Right hindlimb (tissue), 1 donor: ENCODE measurements around the gene KSR1.
A peak's percentile ranks its signal among the peaks of the same experiment; 100 is the strongest.

ENCODE experiments used
- DNase-seq: peaks from one replicate; pipeline ENCODE4 v3.0.0-alpha.2; 2018

KSR1 gene

DNA sequence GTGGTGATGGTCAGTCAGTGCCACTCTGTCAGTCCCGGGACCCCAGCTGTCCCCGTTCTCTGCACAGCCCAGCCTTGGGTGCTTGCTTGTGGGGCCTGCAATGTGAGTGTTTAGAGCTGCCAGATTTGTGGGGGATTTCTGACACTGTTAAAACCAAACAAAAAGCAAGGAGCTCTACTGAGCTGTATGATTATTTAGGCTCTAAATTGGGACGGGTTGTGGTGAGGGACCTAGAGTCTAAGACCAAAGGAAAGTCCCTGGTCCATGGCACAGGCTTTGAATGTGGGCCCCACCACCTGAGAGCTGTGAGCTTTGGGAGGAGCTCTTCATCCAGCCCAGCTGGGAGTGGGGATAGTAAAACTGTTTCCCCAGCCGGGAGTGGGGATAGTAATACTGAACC lies 63.3 kb downstream of the KSR1 start:
- no peak for DNase-seq

DNA sequence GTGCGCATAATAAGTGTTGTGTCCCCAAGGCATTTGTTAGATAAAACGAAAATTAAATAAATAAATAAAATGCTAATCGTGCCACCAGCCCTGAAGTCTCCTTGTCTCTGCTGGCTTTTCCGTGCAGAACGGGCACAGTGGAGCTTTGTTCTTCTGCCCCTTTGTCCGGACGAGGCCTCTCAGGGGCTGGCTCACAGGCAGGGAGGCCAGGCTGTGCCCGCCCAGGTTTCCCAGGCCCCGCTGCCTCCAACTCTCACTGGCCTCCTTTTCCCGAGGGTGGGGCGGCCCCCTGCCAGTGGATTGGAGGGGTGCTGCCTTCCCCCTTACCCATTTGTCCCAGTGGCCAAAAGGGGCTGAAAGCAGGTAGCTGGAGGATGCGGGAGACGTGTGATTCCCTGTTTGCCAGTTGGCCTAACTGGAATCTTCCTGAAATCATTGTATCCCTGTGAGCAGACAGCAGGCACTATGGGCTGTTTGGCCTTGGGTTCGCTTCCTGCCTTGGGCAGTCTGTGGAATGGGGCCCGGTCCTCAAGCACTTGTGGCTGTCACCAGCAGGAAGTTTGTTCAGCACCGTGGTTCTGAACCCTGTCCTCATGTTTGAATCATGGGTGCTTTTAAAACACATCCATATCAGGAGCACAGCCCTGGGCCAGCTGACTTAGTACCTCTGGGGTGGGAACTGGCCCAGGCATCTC lies 64.4 kb downstream of the KSR1 start:
- no peak for DNase-seq

GRCh38 chr17:27521281-27522027 lies 65.2 kb downstream of the KSR1 start:
- DNase-seq: no peak

DNA sequence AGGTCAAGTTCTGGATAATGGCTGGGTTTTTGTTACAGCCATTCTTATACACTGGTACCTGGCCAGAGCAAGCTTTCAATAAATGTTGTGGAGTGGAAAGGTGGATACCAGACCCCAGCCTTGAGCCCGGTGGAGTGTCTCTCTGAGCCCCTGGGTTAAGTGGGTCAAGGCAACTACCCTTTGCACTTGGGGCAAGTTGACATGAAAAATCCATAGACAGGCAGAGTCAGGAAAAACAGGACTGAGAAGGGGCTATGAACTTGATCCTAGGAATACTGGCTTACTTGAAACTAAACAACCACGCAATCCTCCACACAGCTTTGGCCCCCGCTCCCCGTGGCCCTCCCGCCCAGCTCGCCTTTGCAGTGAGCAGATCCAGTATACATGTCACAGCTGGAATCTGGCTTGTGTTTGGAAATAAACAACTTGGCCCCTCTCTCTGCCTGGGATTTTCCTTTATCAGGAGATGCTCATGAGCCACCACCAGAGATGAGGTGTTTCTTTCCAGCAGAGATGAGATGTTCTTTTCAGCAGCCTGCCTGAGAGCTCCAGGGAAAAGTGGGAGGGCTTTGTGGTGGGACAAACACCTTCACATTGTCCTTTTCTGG lies 65.9 kb downstream of the KSR1 start:
- no peak for DNase-seq

- DNase-seq: no peak
These were observed 67.5 kb downstream of the KSR1 start for GRCh38 chr17:27523712-27524111.

- no peak for DNase-seq
These were observed 68.3 kb downstream of the KSR1 start for GRCh38 chr17:27524594-27524993.

DNA sequence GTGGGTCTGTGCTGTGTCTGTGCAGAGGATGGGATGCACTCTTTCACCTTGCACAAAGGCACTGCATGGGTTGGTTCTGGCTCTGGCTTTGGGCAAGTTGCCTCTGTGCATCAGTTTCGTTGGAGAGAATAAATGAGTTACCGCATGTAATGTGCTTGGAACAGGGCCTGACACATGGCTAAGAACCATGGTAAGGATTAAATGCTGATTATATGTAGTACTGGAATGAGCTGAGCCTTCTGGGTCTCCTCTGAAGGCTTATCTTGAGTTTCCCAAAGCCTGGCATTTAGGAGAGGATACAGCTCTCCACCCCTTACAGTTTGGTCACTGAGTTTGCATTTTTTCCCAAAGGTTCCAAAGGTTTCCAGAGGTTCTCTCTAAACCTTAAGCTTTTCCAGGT lies 69.1 kb downstream of the KSR1 start:
- DNase-seq: no peak

DNA sequence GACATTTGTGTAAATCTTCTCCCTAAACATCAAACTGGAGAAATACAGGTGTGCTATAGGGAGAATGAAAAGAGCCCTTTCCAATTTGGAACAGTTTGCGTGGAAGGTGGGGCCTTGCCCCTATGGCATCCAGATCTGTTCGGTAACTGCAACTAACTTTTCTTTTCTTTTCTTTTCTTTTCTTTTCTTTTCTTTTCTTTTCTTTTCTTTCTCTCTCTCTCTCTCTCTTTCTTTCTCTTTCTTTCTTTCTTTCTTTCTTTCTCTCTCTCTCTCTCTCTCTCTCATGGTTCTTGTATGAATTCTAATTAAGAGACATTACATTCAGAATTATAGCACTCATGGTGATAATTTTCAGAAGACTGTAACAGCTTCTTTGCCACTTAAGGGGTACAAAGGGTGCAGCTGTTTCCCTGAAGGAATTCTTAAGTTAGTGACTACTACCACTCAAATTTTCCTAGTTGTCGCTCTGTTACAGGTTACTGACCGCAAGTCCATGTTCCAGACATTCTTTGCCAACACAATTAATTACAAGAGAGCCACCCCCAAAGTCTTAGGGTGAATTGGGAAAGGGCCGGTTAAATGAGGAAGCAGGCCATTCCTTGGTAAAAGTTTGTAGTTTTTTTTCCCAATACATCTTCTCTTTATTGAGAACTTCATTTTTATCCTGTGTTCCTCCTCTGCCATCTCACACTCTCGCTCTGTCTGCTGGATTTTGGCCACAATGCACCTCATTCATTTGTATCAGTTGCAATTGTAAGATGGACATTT lies 69.8 kb downstream of the KSR1 start:
- DNase-seq: no peak

DNA sequence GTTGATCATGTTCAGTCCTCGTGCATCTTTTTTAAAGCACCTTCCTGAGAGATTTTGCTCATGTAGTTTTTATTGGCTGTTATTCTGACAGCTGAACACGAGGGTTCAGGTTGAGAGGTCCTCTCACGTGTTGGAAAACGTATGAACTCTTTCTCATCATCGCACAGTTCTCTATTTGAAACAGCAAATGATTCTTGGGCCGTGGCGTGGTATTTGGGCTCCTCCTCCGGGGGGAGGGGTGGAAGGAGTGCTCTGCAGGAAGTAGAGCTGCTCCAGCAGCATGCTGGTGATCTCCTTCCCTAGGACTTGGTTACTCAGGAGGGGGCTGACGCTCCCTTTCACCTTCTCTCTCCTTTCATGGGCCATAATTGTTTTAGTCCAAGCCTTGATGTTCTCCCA lies 70.4 kb downstream of the KSR1 start:
- DNase-seq: peak; percentile 57

DNA sequence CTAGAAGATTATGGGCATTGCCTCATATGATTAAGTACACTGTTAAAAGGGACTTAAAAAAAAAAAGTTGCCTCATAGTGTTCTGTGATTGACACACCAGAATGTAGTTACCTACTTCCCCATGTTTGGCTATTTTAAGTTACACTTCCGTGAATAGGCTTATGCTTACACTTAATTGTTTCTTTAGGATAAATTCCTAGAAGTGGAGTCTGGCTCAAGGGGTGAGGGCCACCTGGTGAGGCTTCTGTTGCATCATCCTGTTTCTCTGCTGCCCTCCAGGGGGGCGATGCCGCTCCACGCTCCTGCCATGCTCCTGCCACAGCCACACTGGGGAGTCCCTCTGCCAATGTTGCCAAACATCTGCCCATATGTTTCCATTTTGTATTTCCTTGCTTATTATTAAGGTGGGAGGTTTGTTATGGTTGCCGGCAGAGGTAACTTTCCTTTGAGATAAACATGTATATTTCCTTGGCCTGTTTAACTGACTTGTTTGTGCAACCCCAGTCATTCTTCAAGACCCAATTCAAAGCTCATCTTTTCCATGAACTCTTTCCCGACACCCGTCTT lies 73.1 kb downstream of the KSR1 start:
- DNase-seq: no peak

DNA sequence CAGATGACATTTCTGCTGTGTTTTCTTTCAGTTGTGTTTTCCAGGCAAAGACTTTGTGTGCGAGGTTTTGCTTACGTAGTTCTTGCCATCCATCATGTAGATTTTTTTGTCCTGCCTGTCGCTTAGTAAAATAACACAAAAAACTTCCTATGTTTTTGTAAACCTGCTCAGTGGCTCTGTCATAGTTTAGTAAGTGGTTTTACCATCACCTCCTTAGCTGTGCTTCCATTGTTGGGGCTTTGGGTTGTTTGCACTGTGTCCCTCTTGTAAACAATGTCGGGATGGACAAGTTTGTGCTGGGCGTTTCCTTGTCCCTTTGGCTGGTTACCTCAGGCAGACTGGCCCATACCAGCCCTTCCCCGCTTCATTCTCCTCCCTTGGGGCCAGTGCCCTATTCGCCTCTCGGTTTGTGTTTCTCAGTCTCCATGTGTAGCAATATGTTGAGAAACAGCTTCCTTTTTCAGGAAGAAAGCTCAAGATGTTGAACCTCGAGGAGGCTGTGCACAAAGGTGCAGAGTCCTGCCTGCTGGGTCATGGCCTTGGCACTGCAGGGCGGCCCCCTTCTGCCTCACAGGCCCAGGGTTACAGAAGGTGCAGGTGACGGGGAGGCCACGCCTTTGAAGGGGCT lies 74.6 kb downstream of the KSR1 start:
- DNase-seq: no peak

DNA sequence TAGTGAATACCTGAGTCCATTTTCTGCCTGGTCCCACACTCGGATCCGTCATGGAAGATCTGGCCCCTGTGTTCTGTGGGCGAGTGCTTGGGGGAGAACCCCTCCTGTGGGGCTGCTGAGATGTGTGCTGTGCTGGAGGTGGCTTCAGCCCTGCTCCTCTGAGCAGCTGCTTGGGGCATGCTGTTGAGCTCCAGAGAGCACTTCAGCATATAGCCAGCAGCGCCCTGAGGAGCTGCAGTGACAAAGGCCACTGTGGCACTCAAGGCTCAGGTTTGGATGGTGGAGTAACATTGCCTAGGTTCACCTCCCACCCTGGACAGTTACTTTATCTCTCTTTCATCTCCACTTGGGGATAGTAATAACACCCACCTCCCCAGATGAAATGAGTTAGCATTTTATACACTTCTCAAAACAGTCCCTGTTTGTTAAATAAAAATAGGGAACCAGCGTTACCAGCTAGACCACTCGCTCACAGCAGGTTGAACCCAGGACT lies 75.3 kb downstream of the KSR1 start:
- no peak for DNase-seq

GRCh38 chr17:27532269-27533263 lies 76.3 kb downstream of the KSR1 start:
- no peak for DNase-seq

DNA sequence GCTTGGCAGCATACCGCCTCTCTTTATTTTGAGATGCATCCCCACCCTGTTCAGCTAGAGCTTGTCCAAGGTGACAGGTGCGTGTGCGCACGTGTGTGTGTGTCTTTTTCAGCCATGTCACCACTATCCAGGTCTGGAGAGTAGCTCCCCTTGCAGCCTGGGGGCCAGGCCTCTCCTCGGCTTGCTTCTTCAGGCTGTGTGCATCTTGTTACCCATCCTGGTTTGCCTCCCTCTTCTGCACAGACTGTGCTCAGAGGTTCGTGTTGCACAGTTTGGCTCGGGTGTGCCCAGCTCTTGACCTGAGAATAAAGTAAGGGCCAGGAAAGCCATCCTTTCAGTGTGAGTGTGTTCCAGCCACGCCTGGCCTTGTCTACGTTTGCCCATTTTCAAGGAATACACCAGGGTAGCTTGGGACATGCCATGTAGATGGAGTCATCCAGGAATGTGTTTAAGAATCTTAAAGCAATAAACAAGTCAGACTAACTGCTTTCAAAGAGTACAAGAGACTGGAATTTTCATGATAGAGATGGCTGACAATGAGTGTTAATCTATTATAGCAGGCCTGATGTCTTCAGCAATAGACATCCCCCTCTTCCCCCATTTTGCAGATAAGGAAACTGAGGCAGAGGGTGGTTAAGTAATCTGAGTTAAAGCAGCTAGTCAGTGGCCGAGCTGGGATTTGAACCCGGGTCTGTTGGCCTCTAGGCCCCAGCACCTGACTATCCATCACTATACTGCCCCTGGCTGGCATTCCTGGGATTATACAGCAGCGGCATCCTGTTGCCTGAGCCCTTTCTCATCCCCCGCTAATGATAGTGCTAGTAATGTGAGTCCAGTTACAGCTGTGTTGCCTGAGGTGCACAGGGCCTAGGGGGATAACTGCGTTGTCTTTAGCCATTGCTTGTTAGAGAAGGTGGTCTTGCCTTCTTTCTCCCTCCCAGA lies 77.9 kb downstream of the KSR1 start:
- no peak for DNase-seq

- DNase-seq: no peak
These were observed 79.1 kb downstream of the KSR1 start for GRCh38 chr17:27535178-27535928.

- DNase-seq: no peak
These were observed 79.7 kb downstream of the KSR1 start for GRCh38 chr17:27535975-27536374.

DNA sequence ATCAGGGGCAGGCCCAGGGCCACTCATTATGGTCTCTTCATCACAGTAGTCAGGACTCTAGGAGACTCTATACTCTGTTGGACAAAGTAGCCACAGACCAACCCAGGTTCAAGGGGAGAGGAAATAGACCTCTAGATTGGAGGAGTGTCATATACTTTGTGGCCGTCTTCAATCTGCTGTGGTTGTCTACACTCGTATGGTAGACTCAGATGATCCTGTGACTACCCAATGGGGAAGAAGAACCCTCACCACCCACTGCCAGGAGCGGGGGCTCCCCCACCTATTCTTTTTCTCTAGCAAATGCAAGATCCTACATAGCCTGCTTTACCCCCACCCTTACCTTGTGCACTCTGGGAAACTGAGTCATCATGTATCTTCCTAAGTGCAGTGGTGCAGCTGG lies 80.5 kb downstream of the KSR1 start:
- DNase-seq: no peak

DNA sequence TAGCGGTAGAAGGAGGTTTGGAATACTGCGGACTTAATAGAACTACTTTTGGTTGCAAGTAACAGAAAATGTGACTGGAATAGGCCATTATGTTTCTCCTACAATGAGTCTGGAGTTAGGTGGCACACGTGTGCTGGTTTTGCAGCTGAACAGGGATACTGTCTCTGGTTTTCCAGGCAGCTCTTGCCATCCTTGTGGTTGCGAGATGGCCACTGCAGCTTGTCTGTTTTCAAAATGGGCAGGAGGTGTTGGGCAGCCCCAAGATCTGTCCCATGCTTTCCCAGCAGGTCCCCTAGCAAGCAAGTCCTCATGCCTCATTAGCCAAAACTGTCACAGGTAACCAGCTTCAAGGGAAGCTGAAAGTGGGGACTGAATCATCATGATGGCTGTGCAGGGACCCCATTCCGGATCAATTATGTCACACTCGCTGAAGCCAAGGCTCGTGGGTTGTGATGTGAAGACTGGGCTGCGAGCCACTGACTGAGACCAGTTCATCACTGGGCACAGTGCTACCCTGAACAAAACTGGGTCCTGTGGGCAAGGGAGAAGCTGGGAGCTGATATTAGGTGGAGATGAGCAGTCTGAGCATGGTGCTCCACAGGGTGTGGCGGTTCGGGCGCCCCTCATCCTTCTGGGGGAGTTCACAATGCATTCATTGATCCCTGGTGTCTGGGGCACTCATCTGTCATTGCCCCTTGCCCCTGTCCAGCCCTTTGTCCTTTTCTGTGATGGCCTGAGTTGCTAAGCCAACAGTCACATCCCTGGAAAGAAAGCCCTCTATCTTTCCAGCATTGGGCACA lies 82.1 kb downstream of the KSR1 start:
- DNase-seq: no peak
